GM19455 (cell line): ENCODE results near the gene DST.

ENCODE experiments used
- ATAC-seq: cut with Tn5 transposase; IDR thresholded peaks from one replicate; pipeline ENCODE4 v1.9.1; 2021; ENCODE audit not compliant: unreplicated experiment

DST gene

DNA sequence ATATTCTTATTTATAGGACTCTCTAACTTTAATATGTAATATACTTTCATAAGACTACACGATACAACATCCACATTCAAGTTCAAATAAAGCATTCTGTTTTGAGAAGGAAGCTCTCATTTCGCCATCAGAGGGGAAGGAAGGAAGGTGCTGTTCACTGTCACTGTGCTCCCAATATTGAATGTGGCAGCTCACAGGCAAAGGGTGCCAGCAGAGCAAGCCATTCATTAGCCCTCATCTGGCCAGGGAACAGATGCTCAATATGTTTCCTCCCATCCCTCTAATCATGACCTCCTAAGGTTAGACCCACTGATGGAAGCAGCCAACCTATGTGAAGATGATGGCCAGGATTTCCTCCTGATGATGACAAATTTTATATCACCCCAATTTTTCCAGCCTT is 154.4 kb downstream of the DST start:
- no peak for ATAC-seq

DNA sequence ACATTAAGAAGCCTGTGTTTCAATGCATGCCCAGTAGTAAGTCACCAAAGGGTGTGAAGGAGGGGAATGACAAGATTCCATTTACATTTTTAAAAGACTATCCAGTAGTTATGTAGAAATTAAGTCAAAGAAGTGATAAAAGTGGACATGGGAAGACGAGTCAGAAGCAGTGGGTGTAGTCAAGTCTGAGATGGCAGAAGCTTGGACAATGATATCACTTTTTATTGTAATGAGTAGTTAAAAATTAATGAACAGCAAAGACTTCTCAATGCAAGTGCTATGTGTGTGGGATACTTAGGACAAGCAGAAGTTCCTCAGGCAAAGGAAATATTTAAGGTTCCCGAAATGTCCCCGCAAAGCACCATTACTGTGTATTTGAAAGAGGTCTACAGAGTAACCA is 156.0 kb downstream of the DST start:
- no peak for ATAC-seq

DNA sequence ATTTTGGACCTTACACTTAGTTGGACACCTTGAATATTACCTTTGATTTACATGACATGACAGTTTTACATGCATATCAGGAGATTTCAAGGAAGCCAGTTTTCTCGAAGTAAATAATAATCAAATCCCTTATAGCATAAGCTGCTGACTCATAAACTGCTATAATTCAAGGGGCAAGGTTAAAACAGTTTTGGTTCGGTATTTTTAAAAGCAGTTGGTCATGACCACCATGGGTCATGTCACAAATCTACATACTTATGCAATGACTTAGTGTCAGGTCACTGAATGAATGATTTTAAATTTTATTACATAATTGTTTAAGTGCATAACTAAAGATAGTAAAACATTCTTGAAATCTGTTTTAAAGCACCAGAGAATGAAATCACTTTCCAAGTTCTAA is 158.0 kb downstream of the DST start:
- ATAC-seq: no peak

DNA sequence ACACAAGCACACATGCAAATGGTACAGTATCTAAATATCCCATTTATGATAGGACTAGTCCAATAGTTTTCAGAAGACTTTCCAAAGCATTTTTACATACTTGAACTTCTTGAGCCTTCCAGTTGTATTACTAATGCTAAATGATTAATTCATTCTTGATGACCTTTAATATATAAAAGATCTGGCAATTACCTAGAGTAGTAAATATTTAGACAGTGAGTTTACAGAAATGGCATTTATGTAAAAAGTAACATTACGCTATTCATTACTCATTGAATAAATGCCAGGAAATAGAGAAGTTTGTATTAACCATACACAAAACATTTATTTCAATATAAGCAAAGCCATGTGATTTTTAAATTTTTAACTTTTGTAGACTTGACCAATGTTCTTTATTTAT is 158.8 kb downstream of the DST start:
- no peak for ATAC-seq

DNA sequence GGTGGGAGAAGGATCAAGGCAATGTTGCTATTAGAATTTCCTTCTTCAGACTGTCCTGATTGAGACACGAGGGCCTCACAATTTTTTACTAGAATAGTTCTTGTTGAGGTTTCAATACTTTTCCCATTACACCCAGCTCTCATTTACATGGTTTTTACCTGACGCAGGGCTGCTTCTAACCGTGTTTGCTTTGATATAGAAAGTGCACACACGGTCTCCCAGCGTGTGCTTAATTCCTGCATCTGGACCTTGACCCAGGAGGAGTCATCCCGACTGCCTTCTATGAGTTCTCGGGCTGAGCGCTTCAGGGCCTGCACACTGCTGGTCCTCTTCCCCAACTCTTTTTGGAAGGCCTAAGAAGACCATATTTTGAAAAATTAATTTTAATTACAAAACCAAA is 160.2 kb downstream of the DST start:
- ATAC-seq: no peak

DNA sequence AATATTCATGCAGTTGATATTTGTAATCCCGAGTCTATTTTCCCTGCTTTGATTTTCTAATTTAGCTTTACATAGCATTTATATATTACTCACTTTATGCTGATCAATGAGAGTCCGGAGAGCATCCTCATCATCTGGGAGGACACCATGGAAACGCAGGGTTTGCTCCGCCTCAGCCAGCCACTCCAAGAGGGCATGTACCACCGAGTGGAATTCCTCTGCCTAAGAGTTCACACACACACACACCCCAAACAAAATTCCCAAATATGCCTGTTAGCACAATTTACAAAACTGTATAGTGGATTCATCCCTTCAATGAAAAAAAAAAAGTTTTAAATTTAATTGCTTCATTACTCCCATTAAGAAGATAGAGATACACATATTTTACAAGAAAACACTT is 160.7 kb downstream of the DST start:
- ATAC-seq: no peak

DNA sequence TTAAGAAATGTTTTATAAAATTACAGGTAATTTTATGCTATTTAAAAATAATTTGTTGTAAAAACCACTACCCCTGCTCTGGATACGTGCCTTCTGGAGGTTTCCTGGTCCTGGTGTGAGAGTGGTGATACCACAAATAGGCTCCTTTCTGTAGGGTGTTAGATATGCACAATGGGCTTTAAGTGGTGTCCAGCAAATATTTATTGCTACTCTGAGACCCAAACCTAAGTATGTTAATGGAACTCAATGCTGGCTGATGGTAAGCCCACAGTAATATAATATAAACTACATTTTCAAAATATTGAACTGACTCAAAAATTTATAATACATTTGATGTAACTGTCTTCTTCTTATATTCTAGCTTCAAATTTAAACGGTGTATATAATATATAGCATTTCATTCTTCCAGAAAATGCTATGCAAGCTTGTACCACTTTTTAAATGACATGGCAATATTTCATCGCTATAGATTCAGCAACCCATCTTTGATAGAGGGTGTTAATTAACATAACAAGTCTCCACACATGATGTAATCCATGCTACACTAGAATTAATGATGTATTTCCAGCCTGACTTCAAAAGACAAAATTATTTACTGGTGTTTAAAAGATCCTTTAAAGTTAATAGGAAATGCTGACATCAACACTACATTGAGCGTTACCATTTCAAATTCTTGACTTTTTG is 161.9 kb downstream of the DST start:
- ATAC-seq: no peak

DNA sequence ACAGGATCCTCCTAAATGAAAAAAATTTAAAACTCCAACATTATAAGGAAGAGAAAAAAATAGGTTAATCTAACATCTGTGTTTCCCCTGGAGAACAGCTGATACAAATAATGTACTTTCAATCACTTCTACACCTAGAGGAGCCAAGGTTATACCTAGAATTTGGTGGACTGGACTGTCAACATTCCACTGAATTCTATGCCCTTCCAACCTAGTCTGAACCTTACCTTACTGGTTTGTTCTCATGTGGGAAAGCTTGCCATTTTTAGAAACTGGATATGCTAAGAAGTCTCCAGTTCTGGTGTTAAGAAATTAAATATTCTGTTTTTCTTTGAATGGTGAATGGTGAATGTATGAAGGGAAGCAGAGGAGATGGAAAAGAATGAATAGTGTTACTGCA is 162.4 kb downstream of the DST start:
- no peak for ATAC-seq

DNA sequence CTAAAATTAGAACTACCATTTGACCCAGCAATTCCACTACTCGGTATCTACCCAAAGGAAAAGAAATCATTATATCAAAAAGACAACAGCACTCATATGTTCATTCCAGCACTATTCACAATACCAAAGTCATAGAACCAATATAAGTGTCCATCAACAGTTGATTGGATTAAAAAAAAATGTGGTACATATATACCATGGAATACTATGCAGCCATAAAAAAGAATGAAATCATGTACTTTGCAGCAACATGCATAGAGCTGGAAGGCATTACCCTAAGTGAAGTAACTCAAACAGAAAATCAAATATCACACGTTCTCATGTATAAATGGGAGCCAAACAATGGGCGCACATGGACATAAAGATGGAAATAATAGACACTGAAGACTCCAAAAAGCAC is 163.3 kb downstream of the DST start:
- no peak for ATAC-seq

DNA sequence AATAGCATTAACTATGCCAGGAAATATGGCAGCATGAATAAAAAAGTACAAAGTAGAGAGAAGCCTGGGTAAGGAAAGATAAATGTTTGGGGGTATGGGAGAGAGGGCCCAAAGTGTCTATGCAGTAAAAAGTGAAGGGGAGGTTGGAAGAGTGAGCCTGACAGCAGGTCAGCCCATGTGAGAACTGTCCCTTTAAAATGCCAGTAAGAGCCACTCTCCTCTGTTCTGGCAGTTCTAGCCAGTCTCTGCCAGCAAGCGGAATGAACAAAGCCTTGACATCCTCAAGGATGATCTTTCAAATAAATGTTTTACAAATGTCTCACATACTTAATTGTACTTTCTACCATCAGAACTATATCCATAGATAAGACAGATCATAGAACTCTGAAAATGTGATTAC is 164.5 kb downstream of the DST start:
- no peak for ATAC-seq

DNA sequence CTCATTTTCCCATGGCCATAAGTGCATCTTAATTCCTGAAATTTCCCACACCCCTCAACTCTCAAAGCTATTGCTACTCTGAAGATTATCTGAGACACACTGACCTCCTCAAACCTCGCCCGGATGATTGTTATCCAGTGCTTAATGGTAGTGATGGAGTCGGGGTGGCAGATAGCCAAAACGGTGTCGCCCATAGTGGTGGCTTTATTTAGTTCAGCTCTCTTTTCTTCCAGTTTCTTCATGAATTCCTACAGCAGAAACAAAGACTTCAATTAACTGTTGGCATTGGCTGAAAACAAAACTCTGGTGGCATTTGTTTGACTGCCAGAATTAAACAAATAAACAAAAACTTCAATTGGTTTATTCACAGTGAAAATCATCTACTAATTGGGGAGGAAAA is 165.4 kb downstream of the DST start:
- no peak for ATAC-seq

DNA sequence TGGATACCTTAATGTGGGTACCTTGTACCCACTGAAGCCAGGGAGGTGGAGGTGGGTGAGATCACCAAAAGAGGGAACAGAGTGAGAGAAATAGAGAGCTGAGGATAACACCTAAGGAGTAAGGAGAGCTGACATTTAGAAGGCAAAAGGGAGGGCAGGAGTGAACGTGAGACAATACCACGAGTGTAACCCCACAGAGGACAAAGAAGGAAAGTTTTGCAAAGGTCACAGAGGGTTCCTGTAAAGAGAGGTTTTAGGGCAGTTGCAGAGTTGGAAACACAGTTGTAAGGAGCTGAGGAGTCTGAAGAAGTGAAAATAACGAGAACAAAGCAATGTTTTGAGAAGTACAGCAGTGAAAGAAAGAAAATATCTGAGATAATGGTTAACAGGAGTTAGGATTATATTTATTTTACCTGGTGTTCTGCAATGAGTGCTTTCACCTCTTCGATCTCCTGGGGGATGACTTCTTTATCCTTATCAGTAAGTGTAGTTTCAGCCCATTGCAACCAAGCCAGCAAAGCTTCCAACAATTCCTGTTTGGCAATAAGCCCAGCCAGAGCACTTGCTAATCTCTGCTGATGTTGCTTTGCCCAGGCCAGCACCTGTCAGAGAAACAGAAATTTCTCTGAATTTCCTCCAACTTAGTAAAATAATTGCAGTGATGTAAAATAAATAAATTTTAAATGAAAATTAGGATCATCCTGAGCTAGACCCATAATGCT is 166.8 kb downstream of the DST start:
- no peak for ATAC-seq

DNA sequence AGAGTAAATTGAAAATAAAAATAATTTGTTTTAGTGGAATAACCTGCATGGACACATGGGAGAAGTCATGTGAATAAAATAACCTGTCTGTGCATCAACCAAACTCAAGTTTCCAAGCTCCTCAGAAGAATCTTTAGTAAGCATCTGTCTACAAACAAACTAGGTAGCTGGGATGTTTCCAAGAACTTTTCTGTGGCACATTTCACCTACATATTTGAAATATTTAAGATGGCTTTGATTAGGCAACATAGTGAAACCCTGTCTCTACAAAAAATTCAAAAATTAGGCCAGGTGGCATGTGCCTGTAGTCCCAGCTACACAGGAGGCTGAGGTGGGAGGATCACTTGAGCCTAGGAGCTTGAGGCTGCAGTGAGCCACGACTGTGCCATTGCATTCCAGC is 168.2 kb downstream of the DST start:
- ATAC-seq: no peak

DNA sequence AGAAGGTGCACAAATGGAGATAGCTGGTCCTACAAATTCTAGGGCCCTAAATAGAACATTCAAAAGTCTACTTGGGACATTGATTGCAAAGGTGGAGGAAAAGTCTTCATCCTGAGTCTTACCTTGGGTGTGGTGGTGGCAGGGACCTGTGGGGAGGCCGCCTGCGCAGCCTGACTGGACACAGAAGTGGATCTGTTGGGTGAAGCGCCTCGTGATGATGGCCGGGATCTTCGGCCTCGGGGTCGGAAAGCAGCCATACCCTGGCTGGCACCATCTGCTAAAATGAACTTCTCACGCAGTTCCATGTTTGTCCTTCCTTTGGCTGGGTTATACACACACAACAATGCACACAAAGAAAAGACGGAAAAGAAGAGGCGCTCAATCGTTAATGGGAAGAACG is 179.2 kb downstream of the DST start:
- ATAC-seq: no peak

DNA sequence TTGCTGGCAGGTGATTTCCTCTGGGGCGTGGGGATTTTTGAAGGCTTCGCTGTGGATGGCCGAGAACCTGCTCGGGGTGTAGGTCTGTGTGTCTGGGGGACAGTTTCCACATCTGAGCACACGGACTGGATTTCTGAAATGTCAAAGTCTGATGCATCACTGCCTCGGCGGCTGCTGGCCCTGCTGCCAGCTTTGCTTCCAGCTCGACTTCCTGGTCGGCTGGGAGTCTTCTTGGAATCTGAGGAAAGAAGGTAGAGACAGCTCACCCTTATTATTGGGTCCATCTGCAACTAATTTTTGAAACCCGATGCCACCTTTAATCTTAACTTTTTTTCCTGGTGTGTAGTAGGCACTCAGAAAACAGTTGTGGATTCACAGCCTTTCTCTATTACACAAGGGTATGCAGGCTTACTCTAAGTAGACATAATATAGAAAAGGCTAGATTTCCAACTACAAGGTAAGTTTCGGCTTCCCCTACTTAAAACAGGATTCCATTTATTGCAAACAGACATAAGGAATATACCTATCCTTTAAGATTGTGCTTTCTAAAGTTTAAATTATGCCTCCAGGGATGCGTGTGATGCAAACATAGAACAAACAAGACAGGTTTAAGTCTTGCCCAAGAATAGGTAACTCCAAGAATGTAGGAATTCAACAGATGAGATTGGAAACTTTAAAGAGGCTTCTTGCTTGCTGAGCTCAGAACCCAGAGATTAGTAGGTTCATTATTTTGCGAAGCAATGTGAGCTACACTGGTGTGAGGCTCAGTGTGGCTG is 183.5 kb downstream of the DST start:
- no peak for ATAC-seq

DNA sequence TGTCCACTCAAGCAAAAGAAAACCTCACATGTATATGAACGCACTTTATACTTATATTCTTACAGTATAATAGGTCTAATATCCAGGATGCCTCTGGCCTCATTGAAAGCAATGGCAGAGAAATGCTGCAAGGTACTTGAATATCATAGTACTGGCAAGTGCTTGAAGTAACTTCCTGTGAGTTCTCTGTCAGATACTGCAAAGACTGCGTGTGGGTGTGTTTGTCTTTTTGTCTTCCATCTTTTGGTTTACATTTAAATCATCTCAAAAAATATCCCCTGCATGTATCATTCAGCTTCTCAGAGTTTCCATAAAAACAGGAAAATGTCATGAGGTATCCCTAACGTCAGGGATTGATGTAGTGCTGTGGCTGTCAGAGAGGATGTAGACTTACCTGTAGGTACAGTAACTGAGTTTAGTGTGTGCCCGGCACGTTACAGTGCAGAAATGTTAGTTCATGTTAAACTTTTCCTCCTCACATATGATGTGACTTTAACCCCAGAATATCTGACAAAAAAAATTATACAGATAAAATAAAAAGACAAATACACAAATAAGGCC is 184.3 kb downstream of the DST start:
- no peak for ATAC-seq

DNA sequence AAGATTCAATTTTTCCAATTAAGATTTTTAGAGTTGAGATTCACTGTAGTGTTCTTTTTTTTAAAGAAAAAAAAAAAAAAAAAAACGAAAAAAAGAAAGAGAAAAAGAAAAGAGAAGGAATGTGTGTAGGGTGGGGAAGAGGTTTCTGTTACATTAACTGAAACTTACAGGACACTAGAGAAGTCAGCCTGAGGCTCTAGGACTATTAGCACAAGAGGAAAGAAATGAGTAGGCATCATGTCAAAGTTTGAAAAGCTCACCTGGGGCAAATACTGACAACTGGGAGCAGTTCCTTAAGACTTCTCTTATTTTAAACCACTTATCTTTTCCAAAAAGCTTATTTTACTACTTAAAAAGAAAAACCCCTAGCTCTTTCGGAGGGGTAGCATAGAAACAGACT is 185.9 kb downstream of the DST start:
- ATAC-seq: no peak

DNA sequence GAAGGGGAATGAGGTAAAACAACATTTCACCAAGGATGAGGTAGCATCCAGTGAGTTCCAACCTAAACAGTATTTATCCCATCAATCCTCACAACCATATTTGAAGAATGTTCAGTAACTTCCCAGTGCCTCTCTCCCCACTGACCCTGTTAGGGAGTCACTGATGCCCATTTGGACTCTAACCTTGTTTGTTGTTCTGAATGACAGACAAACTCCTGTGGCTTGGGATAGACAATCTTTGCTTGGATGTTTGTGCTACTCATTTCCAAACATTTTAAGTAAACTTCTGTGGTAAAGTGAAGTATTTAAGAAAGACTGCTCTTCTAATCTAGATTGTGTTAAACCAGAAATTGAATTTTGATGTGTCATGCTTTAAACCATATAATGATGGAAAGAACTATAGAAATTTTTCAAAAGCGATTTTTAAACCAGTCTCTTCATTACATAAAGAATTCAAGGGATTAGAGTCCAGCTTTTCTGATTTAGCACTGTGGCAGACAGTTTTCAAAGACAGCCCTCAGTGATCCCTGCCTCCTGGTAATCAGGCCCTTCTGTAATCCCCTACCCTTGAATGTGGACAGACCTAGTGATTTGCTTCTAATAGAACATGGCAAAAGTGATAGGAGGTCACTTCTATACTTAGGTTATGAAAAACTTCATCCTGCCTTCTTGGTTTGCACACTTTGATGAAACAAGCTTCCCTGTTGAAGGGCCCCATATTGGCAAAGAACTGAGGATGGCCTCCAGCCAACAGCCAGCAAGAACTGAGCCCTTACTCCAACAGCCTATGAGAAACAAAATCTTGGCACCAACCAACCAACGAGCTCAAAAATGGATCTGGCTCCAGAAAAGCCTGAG is 191.6 kb downstream of the DST start:
- no peak for ATAC-seq

DNA sequence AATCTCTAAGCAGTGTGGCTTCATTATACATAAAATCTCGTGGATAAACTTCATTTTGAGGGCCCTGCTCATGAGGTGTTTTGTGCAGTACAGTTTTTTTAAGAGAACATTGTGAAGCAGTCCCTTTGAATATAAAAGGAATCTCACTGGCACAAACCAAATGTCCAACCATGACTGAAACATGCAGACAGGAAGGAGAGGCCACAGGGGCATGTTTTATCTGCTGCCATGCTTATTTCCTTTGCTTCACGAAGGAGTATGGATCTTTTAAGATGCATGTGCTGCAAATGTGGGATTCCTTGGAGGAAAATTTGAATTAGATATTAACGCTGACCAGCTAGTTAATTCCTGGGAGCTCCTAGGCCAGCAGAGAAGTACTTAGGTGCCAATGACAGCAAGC is 192.3 kb downstream of the DST start:
- no peak for ATAC-seq

DNA sequence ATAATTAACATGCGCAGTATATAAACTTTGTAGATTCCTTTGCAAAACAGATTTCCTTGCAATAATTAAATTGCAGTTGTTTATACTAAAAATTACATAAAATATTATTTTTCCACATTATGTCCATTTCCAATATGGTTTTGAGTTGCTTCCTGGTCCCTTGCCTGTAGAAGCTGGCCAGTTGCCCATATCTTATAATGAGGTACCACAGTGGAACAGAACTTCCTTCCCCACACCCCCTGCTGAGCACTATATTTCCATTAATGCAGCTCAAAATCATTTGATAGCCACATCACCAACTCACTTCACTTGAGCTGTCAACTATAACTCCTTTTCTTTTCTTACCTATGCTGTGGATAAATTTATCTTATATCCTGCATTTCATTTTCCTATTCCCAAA is 194.6 kb downstream of the DST start:
- ATAC-seq: no peak

DNA sequence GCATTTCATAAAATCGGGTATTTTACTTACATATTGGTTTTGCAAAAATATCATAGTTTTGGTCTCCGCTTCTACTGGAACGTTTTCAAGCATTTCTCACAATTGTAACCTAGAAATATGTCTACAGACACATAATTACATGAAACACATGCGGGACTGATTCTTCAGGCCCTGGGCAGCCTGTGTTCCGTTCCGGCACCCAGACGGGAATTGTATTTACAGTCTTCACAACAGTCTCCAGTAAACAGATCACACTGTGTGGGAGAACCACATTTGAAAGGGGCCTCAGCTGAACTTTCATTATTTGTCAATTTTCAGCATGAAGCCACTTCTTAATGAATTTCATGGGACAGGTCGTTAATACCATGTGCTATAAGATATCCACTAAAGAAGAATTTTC is 196.9 kb downstream of the DST start:
- ATAC-seq: no peak
